Spleen (tissue), 7 donors: Measurements from ENCODE around the gene DCDC1.

Source experiments
- CTCF ChIP-seq, 11 experiments: fragments of 200-600 bp in 7 of 11; fragments of 450-650 bp in 4 of 11; sonication (generic) in 4 of 11; IDR thresholded peaks in 8 of 11; conservative IDR thresholded peaks in 3 of 11; 1 replicate in 7 of 11; 2 replicates in 4 of 11; pipeline versions ENCODE4 v1.4.0 to v1.8.0; 2016 to 2021; ENCODE audit warnings: antibody characterized with exemption in 11 of 11, inconsistent platforms in 4 of 11, mild to moderate bottlenecking in 1 of 11
- POLR2A ChIP-seq, 3 donors: fragments of 450-650 bp; IDR thresholded peaks; one replicate each; pipeline ENCODE4 v1.5.1; 2017; ENCODE audit warnings: antibody characterized with exemption in 3 of 3, mild to moderate bottlenecking in 1 of 3
- donor health status: DM: no; HTN: no; CAD: no; lungs with moderate emphysema.
- donor health status: DM: no; HTN: no; CAD: no.
- donor health status: DM: no; HTN: no; CAD: no.

- TF ChIP-seq CTCF (IDR thresholded peaks at IDR 0.05 in 8 of 11, conservative IDR thresholded peaks at IDR 0.05 in 3 of 11) (no peak), POLR2A (IDR thresholded peaks at IDR 0.05) (no peak)
These were observed 458.3 kb downstream of the DCDC1 start for GRCh38 chr11:30911247-30911646.
